NT2/D1 (cell line): ENCODE measurements around the gene CTNNA3.
"Not testable (repeated sequence)": the region's sequence is repeated elsewhere in the genome, so short reads cannot be mapped to it uniquely, and the experiment has no call there.

Experiments
- YY1 ChIP-seq: IDR thresholded peaks from 2 replicates; pipeline ENCODE4 v1.6.1; 2011; ENCODE audit not compliant: insufficient read length, insufficient read depth
- ZNF274 ChIP-seq: IDR thresholded peaks from 2 replicates; pipeline ENCODE4 v1.6.1; 2011; ENCODE audit warnings: mild to moderate bottlenecking, low read depth, low read length

GRCh38 chr10:67558311-67558710, 137.7 kb downstream of the CTNNA3 start:
- not testable (repeated sequence) for TF ChIP-seq ZNF274, YY1
